ENCODE data around the gene EAF1.
A peak's percentile ranks its signal among the peaks of the same experiment; 100 is the strongest.
"Not testable (repeated sequence)": the region's sequence is repeated elsewhere in the genome, so short reads cannot be mapped to it uniquely, and the experiment has no call there.

EAF1 gene

DNA sequence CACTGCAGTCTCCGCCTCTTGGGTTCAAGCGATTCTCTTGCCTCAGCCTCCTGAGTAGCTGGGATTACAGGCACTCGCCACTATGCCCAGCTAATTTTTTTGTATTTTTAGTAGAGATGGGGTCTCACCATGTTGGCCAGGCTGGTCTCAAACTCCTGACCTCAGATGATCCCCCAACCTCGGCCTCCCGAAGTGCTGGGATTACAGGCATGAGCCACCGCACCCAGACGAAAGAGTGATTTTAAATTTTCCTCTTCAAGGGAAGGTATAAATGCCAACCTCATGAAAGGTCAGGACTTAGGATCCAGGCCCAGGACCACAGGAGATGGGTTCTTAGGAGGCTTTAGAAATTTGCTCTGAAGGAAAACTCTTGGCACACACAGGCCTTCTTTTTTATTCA lies 16.4 kb upstream of the EAF1 start:
- peaks cover 19% of the 10 kb centered on the region for H3K36me3 ChIP-seq (ENCODE audit: control insufficient read depth, insufficient read depth, low read length)
- not testable (repeated sequence) for H3K27me3 ChIP-seq (ENCODE audit: control insufficient read depth, insufficient read depth, low read length); H3K9me3 ChIP-seq (ENCODE audit: control insufficient read depth, insufficient read depth, low read length); H3K4me3 ChIP-seq (ENCODE audit: low read depth, low read length); H3K4me1 ChIP-seq (ENCODE audit: control insufficient read depth, insufficient read depth, low read length); H3K9ac ChIP-seq (ENCODE audit: low read depth, low read length)

DNA sequence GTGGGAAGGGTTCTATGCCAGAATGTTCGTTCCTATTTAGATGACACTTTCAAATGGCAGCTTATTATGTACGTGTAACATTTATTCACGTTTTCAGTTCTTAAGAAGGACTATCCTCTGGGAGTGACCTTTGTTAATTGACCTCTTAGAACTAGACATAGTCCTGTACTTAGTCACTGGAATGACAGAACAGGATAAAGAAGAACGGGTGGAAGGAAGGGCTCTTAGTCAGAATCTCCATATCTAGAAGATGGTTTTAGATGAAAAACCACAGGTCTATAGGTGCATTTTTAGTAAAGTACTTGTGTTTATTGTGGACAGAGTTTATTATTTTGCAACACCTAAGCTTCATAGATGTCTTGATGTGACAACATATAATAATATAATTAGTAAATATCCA lies 6.5 kb upstream of the EAF1 start:
- Histone ChIP-seq H3K36me3 (ENCODE audit: control insufficient read depth, insufficient read depth, low read length) (no peaks in the 10 kb centered on the region), H3K4me1 (ENCODE audit: control insufficient read depth, insufficient read depth, low read length) (no peaks in the 10 kb centered on the region)

DNA sequence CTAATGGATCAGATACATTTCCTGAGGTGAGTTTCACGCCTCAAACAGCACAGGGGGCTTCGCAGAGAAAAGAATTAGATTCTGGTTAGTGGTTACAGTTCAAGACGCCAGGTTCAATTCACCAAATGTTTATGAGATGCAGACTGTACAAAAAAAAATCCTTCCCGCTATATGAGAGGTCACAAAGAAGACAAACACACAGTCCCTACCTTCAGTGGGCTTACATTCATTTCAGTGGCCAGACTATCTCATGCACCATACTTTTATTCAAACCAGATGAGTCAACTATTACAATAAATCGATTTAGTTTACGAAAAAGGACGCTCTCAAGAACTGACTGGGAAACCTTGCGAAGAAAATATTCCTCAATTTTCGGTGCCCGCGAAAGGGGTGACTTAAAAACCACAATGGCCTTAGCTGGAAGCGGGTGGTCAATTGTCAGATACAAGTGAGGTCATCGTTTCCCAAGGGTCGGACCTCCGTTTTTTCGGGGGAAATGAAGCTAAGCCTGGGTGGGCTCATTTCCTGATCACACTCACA lies 749 bp upstream of the EAF1 start:
- H3K4me3 ChIP-seq (ENCODE audit: low read depth, low read length): peak overlapping the region; percentile 95
- no peaks in the 10 kb centered on the region for H3K4me1 ChIP-seq (ENCODE audit: control insufficient read depth, insufficient read depth, low read length)
- H3K9me3 ChIP-seq (ENCODE audit: control insufficient read depth, insufficient read depth, low read length): no peaks in the 10 kb centered on the region
- no peaks in the 10 kb centered on the region for H3K27me3 ChIP-seq (ENCODE audit: control insufficient read depth, insufficient read depth, low read length)
- peak overlapping the region; percentile 98 for H3K9ac ChIP-seq (ENCODE audit: low read depth, low read length)
- H3K36me3 ChIP-seq (ENCODE audit: control insufficient read depth, insufficient read depth, low read length): no peaks in the 10 kb centered on the region

More for the DNA sequence above, 6.5 kb upstream of the EAF1 start:
- Histone ChIP-seq H3K4me3 (ENCODE audit: low read depth, low read length) (no peak overlapping the region), H3K9ac (ENCODE audit: low read depth, low read length) (no peak overlapping the region), H3K9me3 (ENCODE audit: control insufficient read depth, insufficient read depth, low read length) (no peaks in the 10 kb centered on the region), H3K27me3 (ENCODE audit: control insufficient read depth, insufficient read depth, low read length) (no peaks in the 10 kb centered on the region)

DNA sequence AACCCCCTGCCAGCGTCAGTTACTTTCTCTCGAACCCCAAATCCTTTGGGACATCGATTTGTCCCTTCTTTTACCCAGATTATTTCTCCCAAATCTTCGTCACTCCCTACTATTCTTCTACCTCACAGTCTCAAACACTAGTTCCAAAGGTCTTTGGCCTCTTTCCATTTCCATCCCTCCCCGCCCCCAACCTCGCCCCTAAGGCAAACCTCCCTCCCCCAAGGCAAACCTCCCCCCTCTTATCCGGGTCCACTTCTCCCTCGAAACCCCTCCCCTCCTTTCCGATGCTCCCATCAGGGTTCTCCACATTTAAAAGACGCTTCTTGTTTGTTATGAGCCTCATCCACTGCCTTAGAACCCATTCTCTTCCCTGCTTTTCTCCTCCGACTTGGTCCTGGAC lies 583 bp downstream of the EAF1 start:
- H3K9ac ChIP-seq (ENCODE audit: low read depth, low read length): peak overlapping the region; percentile 98
- peak overlapping the region; percentile 95 for H3K4me3 ChIP-seq (ENCODE audit: low read depth, low read length)
- no peaks in the 10 kb centered on the region for H3K36me3 ChIP-seq (ENCODE audit: control insufficient read depth, insufficient read depth, low read length)
- no peaks in the 10 kb centered on the region for H3K4me1 ChIP-seq (ENCODE audit: control insufficient read depth, insufficient read depth, low read length)
- no peaks in the 10 kb centered on the region for H3K9me3 ChIP-seq (ENCODE audit: control insufficient read depth, insufficient read depth, low read length)
- H3K27me3 ChIP-seq (ENCODE audit: control insufficient read depth, insufficient read depth, low read length): no peaks in the 10 kb centered on the region

DNA sequence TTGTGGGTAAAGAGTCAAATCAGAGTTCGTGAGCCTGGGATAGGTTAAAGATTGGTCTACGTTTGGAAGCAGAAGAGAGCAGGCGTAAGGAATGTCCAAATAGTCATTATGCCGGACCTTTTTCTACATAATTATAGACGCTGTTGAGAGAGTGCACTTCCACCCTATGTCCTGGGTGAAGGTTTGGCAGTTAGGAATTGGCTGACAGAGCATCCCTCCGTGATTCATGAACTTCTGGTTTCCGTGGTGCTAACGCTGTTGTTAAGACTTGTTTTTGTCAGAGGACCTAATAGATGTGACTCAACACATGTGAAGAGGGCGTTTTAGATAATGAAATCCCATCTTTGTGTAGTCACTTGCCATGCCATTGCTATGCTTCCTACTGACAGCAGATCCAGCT lies 1.1 kb downstream of the EAF1 start:
- Histone ChIP-seq H3K4me3 (ENCODE audit: low read depth, low read length) (peak overlapping the region; percentile 95), H3K9ac (ENCODE audit: low read depth, low read length) (no peak overlapping the region), H3K36me3 (ENCODE audit: control insufficient read depth, insufficient read depth, low read length) (no peaks in the 10 kb centered on the region), H3K27me3 (ENCODE audit: control insufficient read depth, insufficient read depth, low read length) (no peaks in the 10 kb centered on the region), H3K4me1 (ENCODE audit: control insufficient read depth, insufficient read depth, low read length) (no peaks in the 10 kb centered on the region), H3K9me3 (ENCODE audit: control insufficient read depth, insufficient read depth, low read length) (no peaks in the 10 kb centered on the region)

DNA sequence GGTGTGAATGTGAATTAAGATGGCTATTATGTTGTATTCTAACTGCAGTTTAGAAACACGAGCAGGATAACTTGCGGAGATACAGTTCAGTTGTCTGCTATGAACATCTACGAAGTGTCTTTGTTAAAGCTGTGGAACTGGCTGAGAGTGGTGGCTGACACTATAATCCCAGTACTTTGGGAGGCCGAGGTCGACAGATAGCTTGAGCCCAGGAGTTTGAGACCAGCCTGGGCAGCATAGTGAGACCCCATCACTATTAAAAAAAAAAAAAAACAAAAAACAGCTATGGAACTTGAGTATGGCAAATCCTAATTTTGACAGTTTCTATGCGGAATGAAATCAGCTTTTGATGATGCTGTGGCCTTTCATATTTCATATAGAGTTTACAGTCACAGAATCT lies 1.7 kb downstream of the EAF1 start:
- Histone ChIP-seq H3K9me3 (ENCODE audit: control insufficient read depth, insufficient read depth, low read length) (no peaks in the 10 kb centered on the region), H3K27me3 (ENCODE audit: control insufficient read depth, insufficient read depth, low read length) (no peaks in the 10 kb centered on the region), H3K4me3 (ENCODE audit: low read depth, low read length) (no peak overlapping the region), H3K9ac (ENCODE audit: low read depth, low read length) (no peak overlapping the region), H3K36me3 (ENCODE audit: control insufficient read depth, insufficient read depth, low read length) (no peaks in the 10 kb centered on the region), H3K4me1 (ENCODE audit: control insufficient read depth, insufficient read depth, low read length) (no peaks in the 10 kb centered on the region)

DNA sequence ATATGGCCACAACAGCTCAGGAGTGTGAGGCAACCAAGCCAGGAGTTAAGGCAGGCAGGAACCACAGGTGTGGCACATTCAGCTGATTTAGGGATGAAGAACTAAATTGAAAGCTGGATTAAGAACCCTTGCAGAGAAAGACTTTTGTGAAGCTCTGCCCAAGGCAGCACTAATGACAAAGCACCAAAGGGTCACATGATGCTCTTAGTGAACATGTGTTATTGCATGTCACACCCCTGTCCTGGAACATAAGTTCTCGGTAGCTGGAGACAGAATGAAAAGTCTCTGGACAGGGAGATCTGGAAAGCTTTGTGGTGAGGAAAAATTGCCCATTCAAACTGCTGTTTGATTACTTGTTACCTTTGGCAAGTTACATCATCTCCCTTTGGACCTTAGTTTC lies 3.2 kb downstream of the EAF1 start:
- Histone ChIP-seq H3K4me3 (ENCODE audit: low read depth, low read length) (no peak overlapping the region), H3K4me1 (ENCODE audit: control insufficient read depth, insufficient read depth, low read length) (no peaks in the 10 kb centered on the region), H3K27me3 (ENCODE audit: control insufficient read depth, insufficient read depth, low read length) (no peaks in the 10 kb centered on the region), H3K9ac (ENCODE audit: low read depth, low read length) (no peak overlapping the region), H3K9me3 (ENCODE audit: control insufficient read depth, insufficient read depth, low read length) (no peaks in the 10 kb centered on the region), H3K36me3 (ENCODE audit: control insufficient read depth, insufficient read depth, low read length) (peaks cover 5% of the 10 kb centered on the region)

DNA sequence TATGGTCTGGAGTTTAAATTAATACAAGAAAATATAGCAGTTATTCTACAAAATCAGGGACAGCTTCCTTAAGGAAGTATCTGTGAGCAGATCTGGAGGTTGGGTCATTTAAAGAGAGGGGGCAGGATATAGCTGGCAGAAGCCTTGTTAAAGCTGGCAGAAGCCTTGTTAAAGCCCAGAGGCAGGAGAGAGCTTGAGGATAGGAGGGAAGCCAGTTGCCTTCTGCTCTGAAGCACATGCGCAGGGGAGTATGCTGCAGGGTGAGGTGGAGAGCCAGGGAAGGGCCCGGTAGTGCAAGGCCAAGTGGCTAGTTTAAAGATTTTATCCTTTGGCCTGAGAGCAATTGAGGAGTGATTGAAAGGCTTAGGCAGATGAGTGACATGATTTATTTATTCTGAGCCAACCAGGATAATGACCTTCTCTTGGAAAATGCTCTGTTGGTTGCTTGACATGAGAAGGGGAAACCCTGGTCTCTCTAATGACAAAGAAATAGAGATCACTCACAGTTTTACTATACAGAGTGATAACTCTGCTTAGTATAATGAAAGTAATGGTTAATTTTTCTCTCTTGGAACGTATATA lies 3.9 kb downstream of the EAF1 start:
- peaks cover 10% of the 10 kb centered on the region for H3K36me3 ChIP-seq (ENCODE audit: control insufficient read depth, insufficient read depth, low read length)
- H3K27me3 ChIP-seq (ENCODE audit: control insufficient read depth, insufficient read depth, low read length): no peaks in the 10 kb centered on the region
- no peak overlapping the region for H3K4me3 ChIP-seq (ENCODE audit: low read depth, low read length)
- no peaks in the 10 kb centered on the region for H3K4me1 ChIP-seq (ENCODE audit: control insufficient read depth, insufficient read depth, low read length)
- H3K9me3 ChIP-seq (ENCODE audit: control insufficient read depth, insufficient read depth, low read length): no peaks in the 10 kb centered on the region
- no peak overlapping the region for H3K9ac ChIP-seq (ENCODE audit: low read depth, low read length)

DNA sequence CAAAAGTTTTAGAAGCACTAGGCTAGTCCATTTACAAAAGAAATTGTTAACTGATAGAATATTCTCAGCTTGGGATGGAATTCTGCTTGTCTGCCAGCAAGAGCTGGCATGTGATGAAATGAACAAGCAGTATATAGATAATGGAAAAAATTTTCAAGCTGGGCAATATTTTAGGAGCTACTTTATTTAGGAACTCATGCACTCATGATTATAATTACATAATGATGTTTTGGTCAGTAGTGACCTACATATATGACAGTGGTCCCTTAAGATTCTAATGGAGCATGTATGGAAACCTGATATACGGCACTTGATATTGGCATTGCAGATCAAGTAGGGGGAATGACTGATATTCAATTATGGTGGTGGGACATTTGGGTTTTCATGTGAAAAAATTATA lies 6.1 kb downstream of the EAF1 start:
- Histone ChIP-seq H3K4me1 (ENCODE audit: control insufficient read depth, insufficient read depth, low read length) (no peaks in the 10 kb centered on the region), H3K4me3 (ENCODE audit: low read depth, low read length) (no peak overlapping the region), H3K9me3 (ENCODE audit: control insufficient read depth, insufficient read depth, low read length) (no peaks in the 10 kb centered on the region), H3K36me3 (ENCODE audit: control insufficient read depth, insufficient read depth, low read length) (peaks cover 25% of the 10 kb centered on the region), H3K9ac (ENCODE audit: low read depth, low read length) (no peak overlapping the region), H3K27me3 (ENCODE audit: control insufficient read depth, insufficient read depth, low read length) (no peaks in the 10 kb centered on the region)

DNA sequence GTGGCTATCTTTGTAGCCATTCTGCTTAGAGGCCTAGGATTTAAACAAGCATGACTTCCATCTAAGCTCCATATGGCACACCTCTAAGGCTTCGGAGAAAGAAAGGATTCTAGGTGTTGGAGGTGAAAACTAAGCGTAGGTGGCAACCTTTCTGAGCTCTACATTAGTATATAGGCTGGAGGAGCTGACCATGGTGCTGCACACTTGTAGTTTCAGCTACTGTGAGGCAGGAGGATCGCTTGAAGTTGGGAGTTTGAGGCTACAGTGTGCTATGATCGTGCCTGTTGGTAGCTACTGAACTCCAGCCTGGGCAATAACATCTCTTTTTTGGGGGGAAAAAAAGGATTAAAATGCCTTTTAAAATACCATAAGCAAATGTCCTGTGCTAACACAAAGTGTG lies 7.4 kb downstream of the EAF1 start:
- H3K4me3 ChIP-seq (ENCODE audit: low read depth, low read length): no peak overlapping the region
- H3K4me1 ChIP-seq (ENCODE audit: control insufficient read depth, insufficient read depth, low read length): no peaks in the 10 kb centered on the region
- H3K9me3 ChIP-seq (ENCODE audit: control insufficient read depth, insufficient read depth, low read length): no peaks in the 10 kb centered on the region
- no peaks in the 10 kb centered on the region for H3K27me3 ChIP-seq (ENCODE audit: control insufficient read depth, insufficient read depth, low read length)
- peaks cover 33% of the 10 kb centered on the region for H3K36me3 ChIP-seq (ENCODE audit: control insufficient read depth, insufficient read depth, low read length)
- H3K9ac ChIP-seq (ENCODE audit: low read depth, low read length): no peak overlapping the region

DNA sequence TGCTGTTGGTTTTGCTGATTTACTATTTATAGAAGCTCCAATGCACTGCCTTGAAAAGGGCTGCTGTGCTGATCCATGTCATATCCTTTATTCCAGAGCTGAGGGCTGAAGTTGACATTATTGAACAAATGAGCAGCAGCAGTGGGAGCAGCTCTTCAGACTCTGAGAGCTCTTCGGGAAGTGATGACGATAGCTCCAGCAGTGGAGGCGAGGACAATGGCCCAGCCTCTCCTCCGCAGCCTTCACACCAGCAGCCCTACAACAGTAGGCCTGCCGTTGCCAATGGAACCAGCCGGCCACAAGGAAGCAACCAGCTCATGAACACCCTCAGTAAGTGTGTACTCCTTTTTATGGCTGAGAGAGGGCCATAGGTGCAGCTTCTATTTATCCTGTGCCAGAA lies 8.8 kb downstream of the EAF1 start:
- no peaks in the 10 kb centered on the region for H3K4me1 ChIP-seq (ENCODE audit: control insufficient read depth, insufficient read depth, low read length)
- no peaks in the 10 kb centered on the region for H3K27me3 ChIP-seq (ENCODE audit: control insufficient read depth, insufficient read depth, low read length)
- H3K4me3 ChIP-seq (ENCODE audit: low read depth, low read length): no peak overlapping the region
- no peak overlapping the region for H3K9ac ChIP-seq (ENCODE audit: low read depth, low read length)
- H3K9me3 ChIP-seq (ENCODE audit: control insufficient read depth, insufficient read depth, low read length): no peaks in the 10 kb centered on the region
- H3K36me3 ChIP-seq (ENCODE audit: control insufficient read depth, insufficient read depth, low read length): peaks cover 33% of the 10 kb centered on the region

DNA sequence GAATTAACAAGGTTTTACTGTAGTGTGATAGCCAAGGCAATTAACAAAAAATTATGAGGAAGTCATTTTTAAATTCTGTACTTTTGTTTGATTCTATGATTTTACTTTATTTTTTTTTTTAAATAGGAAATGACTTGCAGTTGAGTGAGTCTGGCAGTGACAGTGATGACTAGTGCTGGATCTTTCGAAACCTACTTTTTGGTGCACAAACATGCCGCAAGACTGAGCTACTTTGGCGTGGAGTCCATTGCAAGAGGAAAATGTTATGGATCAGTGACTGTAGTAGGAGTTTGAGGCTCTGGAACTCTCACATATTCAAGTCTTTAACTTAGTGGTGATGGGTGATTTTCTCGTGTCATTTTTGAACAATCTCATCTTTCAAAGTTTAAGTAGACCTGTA lies 11.6 kb downstream of the EAF1 start:
- Histone ChIP-seq H3K9ac (ENCODE audit: low read depth, low read length) (no peak overlapping the region), H3K4me3 (ENCODE audit: low read depth, low read length) (no peak overlapping the region), H3K4me1 (ENCODE audit: control insufficient read depth, insufficient read depth, low read length) (no peaks in the 10 kb centered on the region), H3K36me3 (ENCODE audit: control insufficient read depth, insufficient read depth, low read length) (peaks cover 37% of the 10 kb centered on the region), H3K9me3 (ENCODE audit: control insufficient read depth, insufficient read depth, low read length) (no peaks in the 10 kb centered on the region), H3K27me3 (ENCODE audit: control insufficient read depth, insufficient read depth, low read length) (no peaks in the 10 kb centered on the region)

Data from iPS-15b (cell line).